ENCODE results near the gene ADAT2.

Gene ADAT2

DNA sequence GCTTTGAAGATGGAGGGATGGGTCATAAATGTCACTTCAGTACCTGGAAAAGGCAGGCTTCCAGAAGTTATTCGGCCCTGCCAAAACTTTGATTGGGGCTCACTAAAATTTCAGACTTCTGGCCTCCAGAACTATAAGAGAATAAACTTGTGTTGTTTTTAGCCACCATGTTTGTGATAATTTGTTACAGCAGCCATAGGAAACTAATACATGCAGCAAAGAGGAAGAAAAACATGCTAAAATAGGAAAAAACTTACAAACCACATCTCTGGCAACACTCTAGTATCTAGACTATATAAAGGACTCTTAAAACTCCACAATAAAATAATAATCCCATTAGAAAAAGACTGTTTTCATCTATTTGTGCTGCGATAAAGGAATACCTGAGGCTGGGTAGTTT lies 9.5 kb downstream of the ADAT2 start:
- DNase-seq = no peak

- DNase-seq = no peak
These were observed 17.9 kb downstream of the ADAT2 start for GRCh38 chr6:143432588-143432987.

DNA sequence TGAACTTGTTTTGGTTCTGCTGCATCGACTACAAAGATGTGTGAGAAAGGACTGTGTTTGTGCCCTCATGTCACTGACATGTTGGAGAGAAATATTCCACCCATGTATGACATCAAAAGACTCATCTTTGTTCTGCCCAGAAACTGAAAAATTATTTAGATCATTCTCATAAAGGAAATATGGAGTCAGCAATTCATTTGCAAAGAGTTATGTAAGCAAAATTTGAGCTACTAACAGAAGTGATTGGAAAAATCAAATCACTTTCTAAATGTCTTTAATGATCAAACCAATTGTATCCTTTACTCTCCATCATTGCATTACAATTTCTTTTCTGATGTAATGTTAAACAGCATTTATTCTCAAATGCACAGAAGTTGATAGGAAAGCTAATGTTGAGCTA lies 19.3 kb downstream of the ADAT2 start:
- no peak for DNase-seq

DNA sequence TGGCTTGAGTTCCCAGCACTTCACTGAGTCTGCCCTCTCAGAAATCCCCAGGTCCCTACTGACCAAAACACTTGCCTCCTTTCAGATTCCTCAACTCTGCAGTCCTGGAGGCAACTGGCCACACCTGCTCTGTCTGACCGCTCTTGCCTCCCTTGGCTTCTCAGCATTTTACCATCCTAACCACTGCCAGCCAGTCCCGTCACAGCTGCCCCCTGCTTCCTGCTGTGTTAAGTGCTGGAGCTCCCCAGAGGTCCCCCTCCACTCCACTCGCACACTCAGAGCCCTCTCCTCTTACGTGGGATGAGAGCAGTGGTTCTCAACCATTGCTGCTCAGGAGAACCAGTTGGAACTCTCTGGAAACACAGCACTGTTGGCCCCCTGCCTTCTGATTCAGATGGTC lies 20.5 kb downstream of the ADAT2 start:
- DNase-seq = no peak

GRCh38 chr6:143427109-143427817 lies 23.2 kb downstream of the ADAT2 start:
- DNase-seq = peak; percentile 25

GRCh38 chr6:143426026-143426425 lies 24.5 kb downstream of the ADAT2 start:
- no peak for DNase-seq

- no peak for DNase-seq
These were observed 31.0 kb downstream of the ADAT2 start for GRCh38 chr6:143419526-143419925.

GRCh38 chr6:143414769-143415168 lies 35.7 kb downstream of the ADAT2 start:
- no peak for DNase-seq

DNA sequence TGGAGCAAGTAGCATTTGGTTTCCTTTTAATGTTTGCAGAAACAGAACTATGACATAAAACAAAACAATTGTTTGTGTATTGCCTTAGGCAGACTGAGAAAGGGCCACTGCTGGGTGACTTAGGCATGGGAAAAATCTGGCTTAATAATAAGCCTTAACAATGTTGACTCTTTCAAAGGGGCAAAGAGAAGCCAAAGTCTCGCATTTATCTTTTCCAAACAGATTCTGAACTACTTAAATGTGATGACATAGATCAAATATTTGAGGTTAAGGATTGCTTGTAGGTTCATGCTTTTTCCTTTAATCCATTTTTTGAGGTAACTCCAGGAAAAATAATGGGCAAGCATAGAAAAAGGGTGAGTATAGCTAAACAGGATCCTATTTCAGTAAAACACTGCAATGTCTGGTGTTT lies 39.6 kb downstream of the ADAT2 start:
- DNase-seq = no peak

- DNase-seq = no peak
These were observed 41.7 kb downstream of the ADAT2 start for GRCh38 chr6:143408787-143409162.

- no peak for DNase-seq
These were observed 42.2 kb downstream of the ADAT2 start for GRCh38 chr6:143408151-143408786.

GRCh38 chr6:143406673-143407072 lies 43.8 kb downstream of the ADAT2 start:
- DNase-seq = no peak

DNA sequence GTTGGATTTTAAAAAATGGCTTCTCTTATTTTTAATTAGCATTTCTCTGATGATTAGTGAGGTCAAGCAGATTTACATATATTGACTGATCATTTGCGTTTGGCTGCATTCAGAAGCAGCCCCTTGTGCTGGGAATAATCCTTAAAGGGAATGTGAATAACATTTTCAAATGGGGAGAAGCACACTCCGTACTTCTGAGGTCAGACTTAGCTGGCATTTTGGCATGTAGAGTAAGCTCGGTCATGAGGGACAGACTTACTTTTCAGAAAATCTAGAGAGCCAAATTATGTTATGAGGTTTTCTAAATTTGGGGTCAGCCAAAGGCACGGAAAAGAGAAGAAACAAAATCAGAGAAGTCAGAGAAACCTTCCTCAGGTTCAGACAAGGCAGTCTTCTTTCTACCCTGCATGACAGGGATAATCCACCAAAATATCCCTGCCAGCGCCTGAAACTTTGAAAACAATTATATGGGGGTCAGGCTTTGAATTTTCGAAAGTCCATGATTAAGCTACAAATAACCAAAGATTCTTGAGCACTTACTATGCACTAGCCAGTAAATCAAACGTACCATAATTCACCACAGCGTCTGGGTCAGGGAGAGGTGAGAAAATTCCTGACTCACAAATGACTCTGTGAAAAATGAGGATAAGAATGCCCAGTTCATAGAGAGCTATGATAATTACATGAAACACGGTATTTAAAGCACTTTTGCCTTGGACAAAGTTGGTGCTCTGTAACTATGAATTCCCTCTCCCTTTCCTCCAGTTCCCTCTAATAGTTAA lies 44.9 kb downstream of the ADAT2 start:
- DNase-seq = no peak

- no peak for DNase-seq
These were observed 47.7 kb downstream of the ADAT2 start for GRCh38 chr6:143402721-143403336.

DNA sequence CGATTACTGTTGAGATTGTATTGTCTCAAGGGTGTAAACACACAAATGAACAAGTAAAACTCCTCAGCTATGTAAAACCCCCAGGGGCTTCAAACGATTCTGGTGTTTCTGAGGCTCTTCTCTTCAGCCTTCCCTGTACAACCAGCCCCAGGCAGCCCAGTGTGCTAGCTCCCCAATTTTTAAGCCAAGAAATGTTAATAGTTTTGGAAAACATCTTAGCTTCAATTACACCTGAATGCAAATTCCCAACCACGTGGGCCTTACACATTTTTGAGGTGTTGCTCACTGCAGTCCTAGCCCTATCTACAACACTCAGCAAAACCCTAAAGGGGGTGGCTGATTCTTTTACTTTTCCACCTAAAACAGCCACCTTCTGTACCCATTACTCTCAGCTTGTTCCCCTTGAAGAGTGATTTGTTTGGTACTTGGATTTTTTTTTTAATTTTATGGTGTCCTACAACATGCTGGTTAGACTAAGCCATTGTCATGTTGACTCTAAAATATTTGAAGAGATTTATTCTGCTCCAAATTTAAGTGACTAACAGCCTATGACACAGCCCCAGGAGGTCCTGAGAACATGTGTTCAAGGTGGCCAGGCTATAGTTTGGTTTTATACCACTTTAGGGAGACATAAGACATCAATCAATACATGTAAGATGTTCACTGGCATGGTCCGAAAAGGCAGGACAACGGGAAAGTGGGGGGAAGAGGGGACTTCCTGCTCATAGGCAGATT lies 48.7 kb downstream of the ADAT2 start:
- DNase-seq = no peak

DNA sequence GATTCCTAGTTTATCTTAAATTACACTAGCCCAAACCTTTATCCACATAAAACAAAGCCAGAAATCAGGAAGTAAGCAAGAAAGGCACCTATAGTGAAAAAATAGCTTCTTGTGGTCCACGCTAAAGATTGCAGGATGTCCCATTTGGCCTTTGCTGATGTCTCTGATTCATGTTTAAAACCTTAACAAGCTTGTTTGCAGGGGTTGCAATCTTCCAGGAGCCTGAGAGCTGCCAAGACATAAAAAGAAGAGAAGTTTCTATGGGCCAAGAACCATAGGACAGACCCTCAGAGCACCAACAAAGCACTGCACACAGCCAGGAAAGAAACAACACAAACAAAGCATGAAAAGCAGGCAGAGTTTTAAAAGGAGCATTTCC lies 49.4 kb downstream of the ADAT2 start:
- no peak for DNase-seq

GRCh38 chr6:143400258-143401067 lies 50.0 kb downstream of the ADAT2 start:
- DNase-seq = peak; percentile 67

- no peak for DNase-seq
These were observed 50.7 kb downstream of the ADAT2 start for GRCh38 chr6:143399775-143400174.

DNA sequence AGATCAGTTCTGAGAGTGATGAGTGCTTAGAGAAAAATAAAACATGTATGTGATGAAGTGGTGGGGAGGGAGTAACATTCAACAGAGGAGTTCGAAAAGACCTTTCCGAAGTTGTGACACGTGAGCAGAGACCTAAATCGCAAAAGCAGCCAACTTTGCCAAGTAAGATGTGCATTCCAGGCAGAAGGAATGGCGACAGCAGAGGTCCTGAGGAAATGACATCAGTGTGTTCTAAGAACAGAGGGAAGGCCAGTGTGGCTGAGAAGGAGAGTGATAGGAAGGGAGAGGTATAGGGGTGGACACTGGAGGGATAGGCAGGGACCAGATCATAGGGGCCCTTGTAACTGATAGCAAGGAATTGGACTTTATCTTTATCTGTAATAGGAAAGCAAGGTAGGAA lies 51.3 kb downstream of the ADAT2 start:
- DNase-seq = no peak

GRCh38 chr6:143397227-143398222 lies 53.0 kb downstream of the ADAT2 start:
- no peak for DNase-seq

Measured in NCI-H510A treated with DMSO at 0.1 percent for 48 hours (cell line).